K562 (cell line): ENCODE results near the gene GRB2.

Experiments
- ATF1 ChIP-seq, 2 experiments: fragments of 450-650 bp in 1 of 2; IDR thresholded peaks; 2 replicates each; pipeline ENCODE4 v1.6.1; 2016; ENCODE audit warnings: missing compliant biosample characterization in 1 of 2, missing genetic modification characterization in 1 of 2
- ATF7 ChIP-seq: fragments of 450-650 bp; IDR thresholded peaks from 2 replicates; pipeline ENCODE4 v1.7.1; 2014; ENCODE audit warnings: mild to moderate bottlenecking, moderate library complexity
- CEBPB ChIP-seq: fragments of 450-650 bp; IDR thresholded peaks from 2 replicates; pipeline ENCODE4 v1.6.1; 2016; ENCODE audit warnings: missing genetic modification characterization, missing compliant biosample characterization
- CTCF ChIP-seq, 3 experiments: IDR thresholded peaks in 2 of 3; conservative IDR thresholded peaks in 1 of 3; 2 replicates each; pipeline ENCODE4 v1.5.1; 2011 to 2012; ENCODE audit warnings: low read length in 3 of 3, mild to moderate bottlenecking in 3 of 3, control low read depth in 2 of 3, improper control_type of control experiment in 1 of 3, inconsistent platforms in 1 of 3, low read depth in 1 of 3, mixed read lengths in 1 of 3, moderate library complexity in 1 of 3; ENCODE audit not compliant: insufficient read depth in 2 of 3
- ESRRA ChIP-seq: fragments of 450-650 bp; IDR thresholded peaks from 2 replicates; pipeline ENCODE4 v1.6.1; 2014; ENCODE audit warnings: low read depth, mild to moderate bottlenecking, moderate library complexity, borderline replicate concordance
- NFIC ChIP-seq: fragments of 450-650 bp; IDR thresholded peaks from 2 replicates; pipeline ENCODE4 v1.6.1; 2017; ENCODE audit warnings: mild to moderate bottlenecking, inconsistent platforms
- NR2C2 ChIP-seq, 2 experiments: fragments of 200-800 bp in 1 of 2; sonication (Bioruptor generic) in 1 of 2; sonication (generic) in 1 of 2; formaldehyde crosslinking in 1 of 2; IDR thresholded peaks; 2 replicates each; pipeline versions ENCODE4 v1.6.1 to v1.8.0; 2016 to 2022; ENCODE audit warnings: mild to moderate bottlenecking in 1 of 2, missing compliant biosample characterization in 1 of 2, missing genetic modification characterization in 1 of 2, missing genetic modification reagents in 1 of 2
- RERE ChIP-seq: sonication (generic); formaldehyde crosslinking; IDR thresholded peaks from 2 replicates; pipeline ENCODE4 v1.8.0; 2023; ENCODE audit warnings: missing genetic modification reagents, mild to moderate bottlenecking, borderline replicate concordance
- ZNF224 ChIP-seq: sonication (generic); formaldehyde crosslinking; IDR thresholded peaks from 2 replicates; pipeline ENCODE4 v1.8.0; 2022; ENCODE audit warnings: mild to moderate bottlenecking, missing genetic modification reagents
- ZNF282 ChIP-seq: sonication (generic); formaldehyde crosslinking; IDR thresholded peaks from 2 replicates; pipeline ENCODE4 v1.8.1; 2023; ENCODE audit warnings: missing genetic modification reagents
- ZNF311 ChIP-seq: fragments of 250-450 bp; sonication (Bioruptor Pico); IDR thresholded peaks from 2 replicates; pipeline ENCODE4 v1.4.0; 2020; ENCODE audit warnings: mild to moderate bottlenecking, moderate library complexity
- TF ChIP-seq, protein P1 (sequence below), 2 experiments: fragments of 450-650 bp in 1 of 2; sonication (generic) in 1 of 2; formaldehyde crosslinking; conservative IDR thresholded peaks; 2 replicates each; pipeline versions ENCODE4 v1.4.0 to v1.8.1; 2020 to 2022; ENCODE audit warnings: mild to moderate bottlenecking in 1 of 2, missing genetic modification reagents in 1 of 2

DNA sequence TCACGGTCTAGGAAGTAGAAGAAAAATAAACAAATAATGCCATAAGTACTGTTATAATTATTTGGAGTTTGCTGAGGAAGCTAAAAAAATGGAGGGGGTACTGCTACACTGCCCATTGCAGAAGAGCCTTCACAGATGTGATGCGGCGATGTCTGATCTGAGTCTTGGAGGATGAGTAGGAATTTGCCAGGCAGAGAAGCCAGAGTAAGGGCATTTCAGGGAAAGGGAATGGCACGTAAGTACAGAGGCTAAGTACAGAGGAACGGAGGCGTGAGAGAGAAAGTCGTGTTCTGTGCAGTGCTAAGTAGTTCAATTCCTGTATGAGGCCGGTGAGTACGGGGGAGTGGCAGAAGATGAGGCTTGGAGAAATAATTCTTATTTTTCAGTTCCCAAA lies 741 bp upstream of the GRB2 start:
- TF ChIP-seq, protein P1, sequence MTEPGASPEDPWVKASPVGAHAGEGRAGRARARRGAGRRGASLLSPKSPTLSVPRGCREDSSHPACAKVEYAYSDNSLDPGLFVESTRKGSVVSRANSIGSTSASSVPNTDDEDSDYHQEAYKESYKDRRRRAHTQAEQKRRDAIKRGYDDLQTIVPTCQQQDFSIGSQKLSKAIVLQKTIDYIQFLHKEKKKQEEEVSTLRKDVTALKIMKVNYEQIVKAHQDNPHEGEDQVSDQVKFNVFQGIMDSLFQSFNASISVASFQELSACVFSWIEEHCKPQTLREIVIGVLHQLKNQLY (CRISPR knock-in tag; conservative IDR thresholded peaks at IDR 0.05): no peak
- TF ChIP-seq NFIC (no peak), ZNF282 (no peak), ATF1 (CRISPR knock-in tag; IDR thresholded peaks at IDR 0.05) (no peak), ATF1 (tag; IDR thresholded peaks at IDR 0.05) (no peak), ATF7 (no peak), ZNF224 (CRISPR knock-in tag) (no peak), NR2C2 (CRISPR knock-in tag; IDR thresholded peaks at IDR 0.05) (no peak), NR2C2 (tag; IDR thresholded peaks at IDR 0.05) (no peak), RERE (CRISPR knock-in tag) (no peak), ESRRA (no peak), CEBPB (tag) (no peak), CTCF (IDR thresholded peaks at IDR 0.05 in 2 of 3, conservative IDR thresholded peaks at IDR 0.05 in 1 of 3; ENCODE audit: insufficient read depth in 2 of 3, low read depth in 1 of 3, low read length in 3 of 3) (no peak), ZNF311 (CRISPR knock-in tag) (no peak)
